AML-193 (cell line): ENCODE results near the gene PTCH2.
"Not testable (repeated sequence)": the region's sequence is repeated elsewhere in the genome, so short reads cannot be mapped to it uniquely, and the experiment has no call there.

Source experiments
- DNase-seq, 2 experiments: peaks; one replicate each; lab custom pipeline; 2025; lab: John Stamatoyannopoulos, UW

PTCH2 gene

GRCh38 chr1:44819608-44820327 is 23.3 kb downstream of the PTCH2 start:
- DNase-seq: peak; percentile 90 to 93

- DNase-seq: no peak
These were observed 23.9 kb downstream of the PTCH2 start for GRCh38 chr1:44819196-44819607.

DNA sequence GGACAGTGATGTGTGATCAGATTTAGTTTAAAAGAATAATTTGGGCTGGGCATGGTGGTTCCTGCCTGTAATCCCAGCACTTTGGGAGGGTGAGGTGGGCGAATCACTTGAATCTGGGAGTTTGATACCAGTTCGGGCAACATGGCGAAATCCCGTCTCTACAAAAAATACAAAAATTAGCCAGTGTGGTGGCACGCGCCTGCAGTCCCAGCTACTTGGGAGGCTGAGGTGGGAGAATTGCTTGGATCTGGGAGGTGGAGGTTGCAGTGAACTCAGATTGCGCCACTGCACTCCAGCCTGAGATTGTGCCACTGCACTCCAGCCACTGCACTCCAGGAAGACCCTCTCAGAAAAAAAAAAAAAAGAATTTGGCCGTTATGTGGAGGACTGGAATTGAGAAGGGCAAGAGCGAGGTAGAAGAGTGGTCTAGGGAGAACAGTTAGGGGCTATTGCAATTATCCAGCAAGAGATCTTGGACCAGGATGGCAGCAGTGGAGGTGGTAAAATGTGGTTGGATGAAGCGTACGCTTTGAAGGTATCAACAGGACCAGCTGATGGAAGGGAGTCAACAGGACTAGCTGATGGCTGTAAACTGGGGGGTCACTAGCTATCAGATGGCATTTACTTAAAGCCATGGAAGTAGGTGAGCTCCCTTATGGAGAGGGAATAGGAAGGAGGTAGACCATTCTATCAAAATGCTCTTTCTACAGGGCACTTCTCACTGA is 25.1 kb downstream of the PTCH2 start:
- DNase-seq: no peak

DNA sequence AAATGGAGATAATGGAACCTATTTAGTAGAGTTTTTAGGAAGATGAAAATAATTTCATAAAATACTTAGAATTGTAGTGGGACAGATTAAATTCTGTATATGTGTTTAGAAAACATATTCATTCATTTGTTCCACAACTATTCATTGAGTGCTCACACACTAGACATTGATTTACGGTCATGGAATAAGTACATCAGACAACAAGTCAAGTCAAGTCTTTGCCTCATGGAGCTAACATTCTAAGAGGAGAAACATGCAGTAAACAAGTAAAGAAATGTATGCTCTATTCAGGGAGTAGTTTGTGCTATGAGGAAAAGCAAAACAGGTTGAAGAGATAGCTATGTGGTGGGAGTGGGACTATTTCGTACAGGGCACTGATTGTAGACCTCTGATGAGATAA is 25.7 kb downstream of the PTCH2 start:
- DNase-seq: no peak

DNA sequence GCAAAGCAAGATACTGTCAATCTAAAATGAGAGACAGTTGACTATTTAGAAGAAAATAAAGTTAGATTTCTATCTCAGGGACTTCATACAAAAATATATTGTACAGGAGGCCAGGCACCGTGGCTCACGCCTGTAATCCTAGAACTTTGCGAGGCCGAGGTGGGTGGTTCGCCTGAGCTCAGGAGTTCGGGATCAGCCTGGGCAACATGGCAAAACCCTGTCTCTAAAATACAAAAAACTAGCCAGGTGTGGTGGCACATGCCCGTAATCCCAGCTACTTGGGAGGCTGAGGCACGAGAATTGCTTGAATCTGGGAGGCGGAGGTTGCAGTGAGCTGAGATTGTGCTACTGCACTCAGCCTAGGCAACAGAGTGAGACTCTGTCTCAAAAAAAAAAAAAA is 27.1 kb downstream of the PTCH2 start:
- DNase-seq: not testable (repeated sequence)

- no peak for DNase-seq
These were observed 30.1 kb downstream of the PTCH2 start for GRCh38 chr1:44812822-44813543.

DNA sequence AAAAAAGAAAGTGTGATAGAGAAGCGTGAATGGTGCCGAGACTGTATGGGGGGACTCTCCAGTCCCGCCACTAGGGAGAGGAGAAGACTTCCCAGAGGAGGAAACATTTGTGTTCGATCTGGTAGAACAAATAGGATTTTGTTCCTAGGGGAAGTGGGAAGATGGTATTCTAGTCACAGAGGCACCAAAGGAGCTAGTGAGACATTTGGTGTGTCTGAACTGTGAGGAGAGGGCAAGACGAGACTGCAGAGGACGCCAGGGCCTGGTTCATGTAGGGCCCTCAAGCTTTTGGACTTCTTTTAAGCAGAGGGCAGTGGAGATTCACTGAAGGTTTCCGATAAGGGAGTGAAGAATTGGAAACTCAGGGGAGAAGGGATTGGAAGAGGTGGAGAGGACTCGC is 31.8 kb downstream of the PTCH2 start:
- no peak for DNase-seq

GRCh38 chr1:44810762-44811105 is 32.3 kb downstream of the PTCH2 start:
- DNase-seq: not testable (repeated sequence)

GRCh38 chr1:44810101-44810761 is 32.8 kb downstream of the PTCH2 start:
- peak; percentile 53 to 70 for DNase-seq

DNA sequence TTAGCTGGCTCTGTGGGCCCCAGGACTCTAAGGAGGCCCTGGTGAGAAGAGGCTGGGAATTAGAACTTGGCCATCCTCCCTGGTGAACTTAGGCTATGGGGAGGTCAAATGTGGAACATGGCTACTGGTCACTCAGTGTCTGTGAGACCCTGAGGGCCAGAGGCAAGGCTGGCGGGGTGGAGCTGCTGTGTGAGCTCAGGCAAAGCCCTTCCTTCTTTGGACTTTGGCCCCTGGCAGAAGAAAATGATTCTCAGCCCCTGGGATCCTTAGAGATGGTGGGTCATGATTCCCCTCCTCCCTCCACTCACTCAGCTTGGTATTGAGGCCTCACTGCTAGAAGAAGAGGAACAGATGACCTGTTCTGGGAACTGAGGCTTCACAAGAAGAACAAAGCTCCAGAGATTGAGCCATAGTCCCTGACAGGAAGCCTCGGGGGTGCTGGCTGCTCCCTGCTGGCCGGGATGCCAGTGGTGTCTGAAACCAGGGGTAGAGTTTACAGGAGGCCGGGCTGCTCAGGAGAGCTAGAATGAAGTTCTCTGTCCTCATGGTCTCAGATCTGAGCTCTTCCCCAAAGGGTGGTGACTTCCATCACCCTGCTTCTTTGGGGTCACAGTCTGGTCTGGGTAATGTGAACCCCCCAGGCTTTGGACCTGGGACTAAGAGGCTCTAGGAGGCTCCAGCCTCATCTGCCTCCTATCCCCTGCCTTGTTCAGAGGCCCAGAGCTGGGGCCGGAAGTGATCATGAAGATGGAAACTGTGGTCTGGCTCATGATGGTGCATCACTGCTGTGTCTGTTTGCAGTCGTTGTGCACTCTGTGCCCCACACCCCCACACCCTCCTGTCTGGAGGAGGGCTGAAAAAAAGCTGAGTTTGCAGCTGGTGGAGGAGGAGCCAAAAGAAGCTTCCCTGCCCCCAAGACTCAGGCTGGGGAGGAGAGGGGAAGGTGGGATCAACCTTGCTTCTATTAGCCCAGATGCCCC is 33.8 kb downstream of the PTCH2 start:
- DNase-seq: peak; percentile 90 to 91

GRCh38 chr1:44808063-44808937 is 34.8 kb downstream of the PTCH2 start, which contains the start of gene BTBD19:
Gene BTBD19 (plus strand): TSS chr1:44808523. CDS start chr1:44808821, 298 bp downstream.
- no peak for DNase-seq

DNA sequence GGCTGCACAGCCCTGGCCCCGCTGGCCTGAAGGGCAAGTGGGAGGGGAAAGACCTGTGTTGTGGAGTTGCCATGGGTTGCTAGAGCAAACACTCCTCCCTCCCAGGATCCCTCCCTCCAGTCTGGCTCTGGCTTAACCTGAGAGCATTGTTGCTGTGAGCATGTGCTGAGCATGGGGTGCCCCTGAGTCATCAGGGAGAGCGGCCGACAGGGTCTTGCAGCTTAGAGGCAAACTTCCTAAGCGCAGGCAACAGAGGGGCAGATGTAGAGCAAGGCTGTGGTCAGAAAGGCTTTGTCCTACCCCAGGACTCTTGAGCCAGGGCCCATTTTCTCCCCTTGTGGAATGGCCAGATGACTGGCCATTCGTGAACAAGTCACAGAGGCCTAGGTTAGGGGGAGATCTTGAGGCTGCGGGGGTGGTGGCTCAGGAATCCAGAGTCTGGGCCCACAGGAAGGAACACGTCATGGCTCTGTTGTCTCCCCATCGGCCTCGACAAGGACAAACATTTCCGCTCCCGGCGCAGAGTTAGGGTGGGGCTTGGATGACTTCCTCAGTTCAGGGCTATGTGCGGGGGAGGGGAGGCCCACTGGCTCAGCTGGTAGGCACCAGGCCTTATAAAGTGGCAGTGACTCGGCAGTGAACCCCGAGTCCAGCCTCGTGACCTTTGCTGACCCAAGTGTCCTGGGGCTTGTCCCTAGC is 35.5 kb downstream of the PTCH2 start:
- DNase-seq: peak; percentile 85 to 89

GRCh38 chr1:44806704-44807363 is 36.2 kb downstream of the PTCH2 start, which contains the start of gene DYNLT4:
Gene DYNLT4 (minus strand): TSS chr1:44807351. CDS start chr1:44806668, 683 bp downstream.
- DNase-seq: no peak

GRCh38 chr1:44806025-44806703 is 36.9 kb downstream of the PTCH2 start:
- DNase-seq: no peak

GRCh38 chr1:44805311-44806024 is 37.6 kb downstream of the PTCH2 start:
- no peak for DNase-seq

DNA sequence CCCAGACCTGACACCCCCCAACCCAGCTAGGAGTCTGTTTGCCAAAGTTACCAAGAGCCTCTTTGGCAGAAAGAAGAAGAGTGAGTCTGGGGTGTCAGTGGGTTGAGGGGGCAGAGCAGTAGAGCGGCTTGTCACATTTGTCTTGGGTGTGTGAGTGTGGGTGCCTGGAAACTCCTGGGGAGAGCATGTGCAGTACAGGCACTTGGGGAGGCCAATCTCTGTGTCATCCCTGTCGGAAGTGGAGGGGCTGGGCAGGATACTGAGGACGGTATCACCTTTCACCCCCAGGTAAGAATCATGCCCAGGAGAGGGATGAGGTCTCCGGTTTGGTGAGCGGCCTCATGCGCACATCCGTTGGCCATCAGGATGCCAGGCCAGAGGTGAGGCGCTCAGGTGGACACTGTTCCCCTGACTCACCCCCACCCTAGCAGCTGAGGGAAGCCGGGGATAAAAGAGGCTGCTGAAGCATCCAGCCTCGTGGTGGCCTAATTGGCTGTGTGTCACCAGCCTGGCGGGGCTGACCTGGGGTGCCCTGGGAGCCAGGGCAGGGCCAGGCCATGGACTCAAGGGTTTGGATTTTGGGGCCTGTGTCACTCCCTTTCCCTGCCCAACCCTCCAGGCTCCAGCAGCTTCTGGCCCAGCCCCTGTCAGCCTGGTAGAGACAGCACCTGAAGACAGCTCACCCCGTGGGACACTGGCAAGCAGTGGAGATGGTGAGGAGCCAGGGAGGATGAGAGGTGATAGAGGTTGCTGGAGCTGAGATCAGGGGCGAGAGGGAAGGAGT is 39.5 kb downstream of the PTCH2 start:
- DNase-seq: no peak

DNA sequence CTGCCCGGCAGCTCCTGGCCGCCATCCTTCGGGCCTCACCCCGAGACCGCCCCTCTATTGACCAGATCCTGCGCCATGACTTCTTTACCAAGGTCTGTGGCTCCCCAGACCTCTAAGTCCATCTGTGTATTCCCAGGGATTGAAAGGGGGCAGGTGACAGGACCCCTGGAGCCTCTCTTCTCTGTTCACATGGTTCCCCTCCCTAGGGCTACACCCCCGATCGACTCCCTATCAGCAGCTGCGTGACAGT is 40.1 kb downstream of the PTCH2 start:
- DNase-seq: no peak
